HG03571 (cell line): ENCODE data around the gene FBXO41.

ENCODE experiments used
- ATAC-seq: cut with Tn5 transposase; IDR thresholded peaks from one replicate; pipeline ENCODE4 v1.9.1; 2021; ENCODE audit not compliant: unreplicated experiment

The FBXO41 gene

DNA sequence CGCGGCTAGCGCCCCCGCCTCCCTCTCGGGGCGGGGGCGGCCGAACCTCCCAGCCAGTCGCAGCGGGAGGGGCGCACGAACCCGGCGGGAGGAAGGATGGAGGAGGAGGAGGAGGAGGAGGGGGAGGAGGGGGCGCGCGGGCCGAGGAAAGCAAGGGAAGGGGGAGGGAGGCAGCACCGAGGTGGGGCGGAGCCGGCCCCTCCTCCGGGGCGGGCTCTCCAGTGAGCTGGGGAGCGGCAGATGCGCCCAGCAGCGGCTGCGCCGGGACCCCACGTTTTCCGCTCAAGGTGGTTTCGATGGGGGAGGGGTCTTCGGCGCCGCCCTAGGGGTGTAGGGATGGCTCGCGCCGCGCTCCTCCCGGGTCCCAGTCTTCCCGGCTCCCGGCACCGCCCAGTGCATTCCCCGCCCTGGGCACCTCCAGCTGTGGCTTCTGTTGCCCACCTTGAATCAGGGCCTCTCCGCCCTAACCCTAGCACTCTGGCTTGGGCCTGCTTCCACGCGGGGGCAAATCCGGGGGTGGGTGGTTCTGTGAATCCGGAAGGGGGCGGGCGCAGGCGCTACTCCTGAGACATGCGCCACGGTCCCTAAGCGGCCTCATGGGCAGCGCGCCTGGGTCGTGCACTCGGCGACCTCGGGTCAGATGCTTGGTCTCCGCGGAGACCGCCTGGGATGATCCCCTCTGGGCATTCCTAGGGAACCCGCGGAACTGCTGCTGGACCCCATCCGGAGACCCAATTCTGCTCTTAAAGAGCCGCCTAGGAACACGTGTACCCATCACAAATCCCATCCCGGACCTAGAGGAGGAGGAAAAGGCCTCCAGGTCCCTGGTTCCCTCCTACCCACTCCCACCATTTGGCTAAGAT is at the start of gene FBXO41:
Gene FBXO41, minus strand, starts transcription at position 183 of the 863 bp plus-strand sequence. CDS start 14,848 bp downstream, outside the sequence.
- ATAC-seq = peak; percentile 68

GRCh38 chr2:73334045-73334444 is 49.8 kb upstream of the FBXO41 start:
- no peak for ATAC-seq

DNA sequence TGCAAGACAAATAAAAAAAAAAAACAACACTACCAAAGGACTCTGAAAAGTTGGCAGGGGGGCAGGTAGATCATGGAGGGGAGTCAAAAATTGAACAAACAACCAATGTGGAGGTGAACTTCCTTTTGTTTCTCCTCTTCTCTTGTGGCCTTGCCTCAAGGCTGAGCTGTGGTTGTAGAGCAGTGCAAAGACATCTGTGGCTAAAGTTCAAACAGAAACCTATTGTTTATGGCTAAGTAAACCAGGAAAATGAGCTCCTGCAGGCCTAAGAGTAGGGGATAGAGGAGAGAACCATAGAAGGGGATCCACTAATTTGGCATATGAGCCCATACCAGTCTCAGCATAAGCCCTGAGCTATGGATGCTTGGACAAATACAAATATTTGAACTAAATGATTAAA is 49.3 kb upstream of the FBXO41 start:
- no peak for ATAC-seq

GRCh38 chr2:73324126-73324725 is 39.9 kb upstream of the FBXO41 start:
- no peak for ATAC-seq

DNA sequence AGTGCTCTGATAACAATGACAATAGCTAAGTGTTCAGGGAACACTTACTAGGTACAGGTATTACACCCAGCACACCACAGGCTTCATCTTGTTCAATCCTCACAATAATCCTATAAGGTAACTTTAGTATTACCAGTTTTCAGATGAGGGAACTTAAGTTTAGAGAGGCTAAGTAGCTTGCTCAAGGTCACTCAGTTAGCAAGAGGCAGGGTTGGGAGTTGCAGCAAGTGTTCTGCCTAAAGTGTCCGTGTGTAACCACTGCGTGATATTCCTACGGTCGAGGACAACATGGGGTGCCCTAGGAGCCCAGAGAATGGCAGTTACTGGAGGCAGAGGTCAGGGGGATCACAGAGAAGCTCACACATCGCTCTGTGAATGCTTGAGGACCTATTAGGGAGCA is 39.3 kb upstream of the FBXO41 start:
- no peak for ATAC-seq

- ATAC-seq = no peak
These were observed 30.2 kb upstream of the FBXO41 start for GRCh38 chr2:73314441-73314840.

GRCh38 chr2:73307720-73308119 is 23.4 kb upstream of the FBXO41 start:
- ATAC-seq = no peak

DNA sequence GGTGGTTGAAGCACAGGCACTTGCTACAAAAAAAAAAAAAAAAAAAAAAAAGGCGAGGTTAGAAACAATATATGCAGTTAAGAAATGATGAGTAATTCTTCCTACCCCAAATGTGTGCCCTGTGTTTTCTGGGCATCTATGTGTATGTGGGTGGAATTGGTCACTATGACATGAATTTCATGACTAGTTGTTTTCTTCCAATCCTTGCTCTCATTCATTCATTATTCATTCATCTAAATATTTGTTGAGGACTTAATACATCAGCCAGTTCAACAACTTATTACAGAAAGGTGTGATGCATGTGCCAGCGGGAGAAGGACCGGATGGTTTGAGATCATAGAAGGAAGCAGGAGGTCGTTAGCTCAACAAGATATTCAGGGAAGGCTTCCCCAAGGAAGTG is 17.4 kb upstream of the FBXO41 start:
- no peak for ATAC-seq

- ATAC-seq = no peak
These were observed 16.6 kb upstream of the FBXO41 start for GRCh38 chr2:73300926-73301325.

- ATAC-seq = no peak
These were observed 13.3 kb upstream of the FBXO41 start for GRCh38 chr2:73297586-73297985.

- no peak for ATAC-seq
These were observed 12.9 kb upstream of the FBXO41 start for GRCh38 chr2:73297151-73297559.

DNA sequence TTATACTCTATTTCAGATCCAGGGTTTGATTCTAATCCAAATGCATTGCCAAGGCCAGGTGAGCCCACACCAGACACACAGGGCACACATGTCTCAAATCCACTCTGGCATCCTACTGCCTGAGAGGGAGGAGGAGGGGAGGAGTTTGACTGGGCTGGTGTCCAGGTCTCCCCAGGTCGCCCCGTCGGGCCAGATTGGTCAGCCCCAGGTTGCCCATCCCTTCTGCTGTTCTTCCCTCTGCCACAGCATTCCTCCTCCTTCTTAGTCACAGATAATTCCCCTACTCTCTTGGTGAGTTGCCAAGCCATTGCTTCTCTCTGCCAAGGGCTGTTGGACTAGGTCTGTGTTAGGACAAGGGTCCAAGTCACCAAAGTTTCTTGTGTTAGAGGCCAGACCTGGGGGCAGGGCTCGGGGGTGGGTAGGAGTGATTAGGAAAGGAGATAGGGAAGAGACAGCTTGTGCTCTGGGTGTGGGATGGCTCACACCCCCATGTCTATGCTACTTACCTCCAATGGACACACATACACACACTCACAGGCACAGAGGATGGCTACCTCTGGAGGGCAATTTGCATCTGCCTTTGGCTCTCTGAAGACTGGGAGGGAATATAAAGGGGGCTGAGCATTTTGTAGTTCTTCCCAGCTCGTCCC is 11.6 kb upstream of the FBXO41 start:
- ATAC-seq = no peak

- no peak for ATAC-seq
These were observed 10.0 kb upstream of the FBXO41 start for GRCh38 chr2:73294239-73294638.

DNA sequence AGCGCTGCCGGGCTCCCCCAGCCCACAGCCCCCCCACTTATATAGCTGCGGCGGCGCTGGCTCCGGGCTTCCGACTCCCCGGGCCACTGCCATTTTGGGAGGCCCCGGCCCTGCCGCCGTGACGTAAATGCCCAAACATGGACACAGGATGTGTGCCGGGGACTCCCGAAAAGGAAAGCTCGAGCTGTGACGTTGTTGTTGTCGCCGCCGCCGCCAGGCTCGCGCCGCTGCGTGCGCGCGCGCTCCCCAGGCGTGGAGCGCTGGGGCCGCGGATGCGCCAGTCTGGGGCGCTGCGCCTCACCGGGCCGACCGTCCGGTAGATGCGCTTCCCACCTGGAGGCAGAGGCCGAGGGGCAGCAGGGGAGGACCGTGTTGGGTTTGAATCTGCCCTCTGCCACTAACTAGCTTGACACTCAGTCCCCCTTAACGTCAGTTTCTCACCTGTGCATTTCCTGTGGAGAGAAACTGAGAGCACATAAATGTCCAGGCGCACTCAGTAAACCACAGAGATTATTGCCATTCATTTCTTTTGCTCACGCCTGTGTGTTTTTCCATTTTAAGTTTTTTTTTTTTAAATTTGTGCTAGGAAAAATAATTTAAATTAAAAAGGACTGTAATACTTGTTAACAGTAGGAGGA is 9.4 kb upstream of the FBXO41 start, which contains the start of gene EGR4:
Gene EGR4, minus strand, starts transcription at position 15 of the 638 bp plus-strand sequence. CDS start 231 bp downstream, outside the sequence.
- peak; percentile 94 for ATAC-seq

GRCh38 chr2:73292906-73293533 is 8.7 kb upstream of the FBXO41 start:
- peak; percentile 4 for ATAC-seq

DNA sequence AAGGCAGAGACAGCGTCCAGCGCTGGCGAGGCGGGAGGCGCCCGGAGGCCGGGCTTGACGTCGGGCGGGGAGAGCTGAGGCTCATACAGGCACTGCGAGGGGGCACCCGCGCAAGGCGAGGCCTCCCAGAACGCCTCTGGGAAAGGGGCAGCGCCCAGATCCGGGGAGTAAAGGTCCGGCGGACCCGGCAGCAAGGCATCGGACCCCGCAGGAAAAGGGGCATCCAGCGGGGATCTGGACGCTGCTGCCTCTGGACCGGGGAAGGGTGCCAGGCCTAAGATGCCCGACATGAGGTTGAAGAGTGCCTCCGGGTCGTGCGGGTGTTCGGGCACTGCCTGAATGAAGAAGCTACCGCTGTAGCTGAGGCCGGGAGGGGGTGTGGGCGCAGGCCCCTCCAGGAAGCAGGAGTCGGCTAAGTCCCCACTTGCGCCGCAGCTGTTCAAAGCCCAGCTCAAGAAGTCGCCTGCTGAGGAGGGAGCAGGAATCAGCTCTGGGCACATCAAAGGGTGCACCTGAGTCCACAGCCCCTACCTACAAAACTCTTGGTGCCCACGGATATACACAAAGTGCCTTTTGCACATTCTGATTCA is 8.1 kb upstream of the FBXO41 start:
- no peak for ATAC-seq

DNA sequence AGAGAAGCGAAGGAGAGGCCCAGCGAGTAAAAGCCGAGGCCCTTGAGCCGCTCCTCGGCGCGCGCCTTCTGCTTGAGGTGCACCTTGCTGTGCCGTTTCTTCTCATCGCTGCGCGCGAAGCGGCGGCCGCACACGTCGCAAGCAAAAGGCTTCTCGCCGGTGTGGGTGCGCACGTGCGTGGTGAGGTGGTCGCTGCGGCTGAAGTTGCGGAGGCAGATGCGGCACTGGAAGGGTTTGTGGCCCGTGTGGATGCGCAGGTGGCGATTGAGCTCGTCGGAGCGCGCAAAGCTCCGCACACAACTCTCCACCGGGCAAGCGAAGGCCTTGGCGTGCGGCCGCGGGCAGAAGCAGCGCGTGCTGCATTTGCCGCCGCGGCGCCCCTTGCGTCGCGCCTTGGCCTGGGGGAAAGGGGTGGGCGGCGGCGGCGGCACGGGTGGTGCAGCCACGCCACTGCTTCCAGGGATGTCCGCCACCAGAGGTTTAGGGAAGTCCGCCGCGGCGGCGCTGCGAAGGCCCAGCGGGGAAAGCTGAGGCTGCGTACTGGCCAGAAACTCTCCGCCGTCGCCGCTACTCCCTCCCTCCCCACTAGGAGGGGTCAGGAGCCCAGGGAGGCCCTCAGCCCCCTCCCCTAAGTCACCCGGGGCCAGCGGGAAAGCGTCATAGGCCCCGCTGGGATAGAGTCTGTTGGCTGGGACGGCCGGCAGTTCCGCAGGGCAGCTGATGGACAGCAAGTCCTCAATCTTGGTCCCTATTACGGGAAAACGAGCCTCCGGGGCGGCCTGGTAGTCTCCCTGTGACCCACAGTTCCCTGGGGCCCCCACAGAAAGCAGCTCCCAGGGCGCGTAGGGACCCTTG is 7.4 kb upstream of the FBXO41 start:
- no peak for ATAC-seq

GRCh38 chr2:73291093-73291460 is 6.8 kb upstream of the FBXO41 start:
- ATAC-seq = no peak

DNA sequence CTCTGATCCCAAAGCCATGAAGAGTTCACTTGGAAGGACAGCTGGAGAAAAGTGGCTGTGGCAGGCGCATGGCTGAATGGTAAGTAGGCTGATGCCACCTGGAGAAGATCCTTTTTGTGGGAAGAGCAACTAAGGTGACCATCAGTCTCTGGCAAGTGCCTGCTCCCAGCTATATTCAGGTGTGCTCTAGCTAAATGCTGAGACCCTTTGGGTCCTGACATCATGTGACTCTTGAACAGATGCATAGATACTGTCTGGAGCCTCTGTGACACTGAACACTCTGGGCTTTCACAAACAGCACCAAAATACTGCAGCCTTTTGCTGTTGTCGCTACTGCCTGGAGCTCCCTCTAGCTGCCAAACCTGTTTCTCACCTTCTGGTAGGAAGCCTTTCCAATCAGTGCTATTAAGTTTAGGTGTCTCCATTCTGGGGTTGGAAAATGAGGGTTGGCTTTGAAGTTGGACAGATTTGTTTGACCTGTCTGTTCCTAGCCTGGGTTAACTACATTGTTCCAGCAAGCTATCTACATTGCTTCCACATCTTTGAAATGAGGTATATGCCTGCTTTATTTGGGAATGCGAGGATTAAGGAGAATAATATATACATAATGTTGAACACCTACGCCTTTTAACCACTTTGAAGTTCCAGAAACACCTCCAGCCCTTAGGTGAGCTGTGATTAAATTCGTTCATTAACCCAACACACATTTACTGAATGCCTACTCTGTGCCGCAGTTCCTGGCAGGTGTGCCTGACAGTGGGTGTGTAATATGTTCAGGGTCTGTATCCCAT is 6.0 kb upstream of the FBXO41 start:
- no peak for ATAC-seq
